Endothelial cell (in vitro differentiated cells): ENCODE results near the gene YRDC. TPM values are rescaled to one million over a fixed set of nuclear protein-coding genes. Genes with fewer than 3 reads are reported as not detected.

Experiments used
- DNase-seq: peaks from one replicate; pipeline ENCODE4 v3.0.0; 2021; ENCODE audit warnings: low spot score
- H3K27ac Mint-ChIP-seq: one replicate; pipeline ENCODE4 v1.8.0; 2021; ENCODE audit warnings: mixed read lengths, inconsistent platforms; ENCODE audit not compliant: unreplicated experiment
- H3K27me3 Mint-ChIP-seq: one replicate; pipeline ENCODE4 v1.8.0; 2021; ENCODE audit warnings: mild to moderate bottlenecking, moderate library complexity, mixed read lengths, inconsistent platforms; ENCODE audit not compliant: unreplicated experiment
- H3K36me3 Mint-ChIP-seq: one replicate; pipeline ENCODE4 v1.8.0; 2021; ENCODE audit warnings: mild to moderate bottlenecking, low read depth, mixed read lengths, inconsistent platforms; ENCODE audit not compliant: unreplicated experiment
- H3K4me1 Mint-ChIP-seq: one replicate; pipeline ENCODE4 v1.8.0; 2021; ENCODE audit warnings: mild to moderate bottlenecking, mixed read lengths, inconsistent platforms; ENCODE audit not compliant: unreplicated experiment
- H3K4me3 Mint-ChIP-seq: one replicate; pipeline ENCODE4 v1.8.0; 2021; ENCODE audit warnings: mild to moderate bottlenecking, mixed read lengths, inconsistent platforms; ENCODE audit not compliant: unreplicated experiment
- H3K9me3 Mint-ChIP-seq: one replicate; pipeline ENCODE4 v1.8.0; 2021; ENCODE audit warnings: mixed read lengths, inconsistent platforms; ENCODE audit not compliant: unreplicated experiment
- CTCF ChIP-seq: fragments of 200-600 bp; sonication (generic); IDR thresholded peaks from one replicate; pipeline ENCODE4 v1.5.0; 2021; ENCODE audit warnings: antibody characterized with exemption; ENCODE audit not compliant: unreplicated experiment
- total RNA-seq: library from RNA; stranded (reverse); fragmentation: NEBNext Ultra II Directional; extraction: Animal tissue kit (Norgen Biotek cat#: 25700); gene quantifications from one replicate; pipeline ENCODE4 v1.2.1, GENCODE V29; 2021; ENCODE audit not compliant: unreplicated experiment

Gene YRDC
- total RNA-seq, 1 donor from 2014 or later, result 11.9 TPM

GRCh38 chr1:37755290-37755689 lies 52.7 kb downstream of the YRDC start:
- no peak for TF ChIP-seq CTCF
- H3K36me3 Mint-ChIP-seq, result peaks cover 3% of the 10 kb centered on the region
- peaks cover 15% of the 10 kb centered on the region for H3K27me3 Mint-ChIP-seq
- H3K9me3 Mint-ChIP-seq, result no peaks in the 10 kb centered on the region
- peaks cover 6% of the 10 kb centered on the region for H3K4me1 Mint-ChIP-seq
- DNase-seq, result no peak
- H3K4me3 Mint-ChIP-seq, result no peak overlapping the region
- H3K27ac Mint-ChIP-seq, result no peak overlapping the region

GRCh38 chr1:37753473-37754321 lies 54.3 kb downstream of the YRDC start:
- no peaks in the 10 kb centered on the region for H3K9me3 Mint-ChIP-seq
- peaks cover 15% of the 10 kb centered on the region for H3K27me3 Mint-ChIP-seq
- DNase-seq, result no peak

More at GRCh38 chr1:37753473-37754321, 54.3 kb downstream of the YRDC start:
- peaks cover 3% of the 10 kb centered on the region for H3K36me3 Mint-ChIP-seq
- H3K4me3 Mint-ChIP-seq, result no peak overlapping the region
- no peak overlapping the region for H3K27ac Mint-ChIP-seq
- TF ChIP-seq CTCF, result no peak
- H3K4me1 Mint-ChIP-seq, result peaks cover 6% of the 10 kb centered on the region

Other genes starting within 250 kb of the YRDC start
- gene GNL2, start 212.3 kb downstream of the YRDC start, total RNA-seq, result 38.9 TPM
- gene RSPO1, start 173.3 kb downstream of the YRDC start, total RNA-seq, result not detected
- gene CDCA8, start 115.7 kb downstream of the YRDC start, total RNA-seq, result 7.8 TPM
- 0.13 TPM for gene EPHA10, start 43.1 kb downstream of the YRDC start, total RNA-seq
- 0.36 TPM for gene MANEAL, start 14.4 kb downstream of the YRDC start, total RNA-seq
- gene C1orf122, start 418 bp downstream of the YRDC start, total RNA-seq, result 29.4 TPM
- 10.1 TPM for gene MTF1, start 51.4 kb upstream of the YRDC start, total RNA-seq
- 18.4 TPM for gene INPP5B, start 138.8 kb upstream of the YRDC start, total RNA-seq
- 59.2 TPM for gene SF3A3, start 181.8 kb upstream of the YRDC start, total RNA-seq
- gene FHL3, start 197.3 kb upstream of the YRDC start, total RNA-seq, result 142 TPM
- 44.7 TPM for gene UTP11, start 204.5 kb upstream of the YRDC start, total RNA-seq
- 1.2 TPM for gene POU3F1, start 238.6 kb upstream of the YRDC start, total RNA-seq